GM12872 (cell line): ENCODE measurements around the gene KIFC1.

ENCODE experiments used
- TF ChIP-seq, protein P1 (sequence below): IDR thresholded peaks from 3 replicates; pipeline ENCODE4 v1.5.1; 2011; ENCODE audit warnings: low read depth, mild to moderate bottlenecking, low read length, moderate library complexity; ENCODE audit not compliant: insufficient read depth

The KIFC1 gene

GRCh38 chr6:33391278-33391921, at the start of gene KIFC1:
TSS of gene KIFC1 (plus strand) at chr6:33391823. CDS start at chr6:33391986, 163 bp downstream.
- TF ChIP-seq, protein P1, sequence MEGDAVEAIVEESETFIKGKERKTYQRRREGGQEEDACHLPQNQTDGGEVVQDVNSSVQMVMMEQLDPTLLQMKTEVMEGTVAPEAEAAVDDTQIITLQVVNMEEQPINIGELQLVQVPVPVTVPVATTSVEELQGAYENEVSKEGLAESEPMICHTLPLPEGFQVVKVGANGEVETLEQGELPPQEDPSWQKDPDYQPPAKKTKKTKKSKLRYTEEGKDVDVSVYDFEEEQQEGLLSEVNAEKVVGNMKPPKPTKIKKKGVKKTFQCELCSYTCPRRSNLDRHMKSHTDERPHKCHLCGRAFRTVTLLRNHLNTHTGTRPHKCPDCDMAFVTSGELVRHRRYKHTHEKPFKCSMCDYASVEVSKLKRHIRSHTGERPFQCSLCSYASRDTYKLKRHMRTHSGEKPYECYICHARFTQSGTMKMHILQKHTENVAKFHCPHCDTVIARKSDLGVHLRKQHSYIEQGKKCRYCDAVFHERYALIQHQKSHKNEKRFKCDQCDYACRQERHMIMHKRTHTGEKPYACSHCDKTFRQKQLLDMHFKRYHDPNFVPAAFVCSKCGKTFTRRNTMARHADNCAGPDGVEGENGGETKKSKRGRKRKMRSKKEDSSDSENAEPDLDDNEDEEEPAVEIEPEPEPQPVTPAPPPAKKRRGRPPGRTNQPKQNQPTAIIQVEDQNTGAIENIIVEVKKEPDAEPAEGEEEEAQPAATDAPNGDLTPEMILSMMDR = peak; percentile 98

- TF ChIP-seq, protein P1 = no peak
Observed at GRCh38 chr6:33343953-33344611, 47.5 kb upstream of the KIFC1 start.

- TF ChIP-seq, protein P1 = peak; percentile 72
Observed at GRCh38 chr6:33344701-33345697, 46.6 kb upstream of the KIFC1 start.

GRCh38 chr6:33347816-33348215, 43.8 kb upstream of the KIFC1 start:
- TF ChIP-seq, protein P1 = no peak

- TF ChIP-seq, protein P1 = no peak
Observed at GRCh38 chr6:33356295-33356694, 35.3 kb upstream of the KIFC1 start.

- TF ChIP-seq, protein P1 = no peak
Observed at GRCh38 chr6:33359331-33359730, 32.3 kb upstream of the KIFC1 start.
